Activated B cell treated with CpG ODN at 0.5 μM for 24 hours (primary cell): Measurements from ENCODE around the gene NINJ2. TPM values are rescaled to one million over a fixed set of nuclear protein-coding genes. Genes with fewer than 3 reads are reported as not detected.

Experiments used
- ATAC-seq: fragments of 200-7000 bp; cut with Tn5 transposase; one replicate; pipeline ENCODE4 v1.10.0; 2021; ENCODE audit warnings: low read depth, mild to moderate bottlenecking, moderate library complexity
- CTCF ChIA-PET: fragments of 350-600 bp; sonication (Branson Sonifier 250); formaldehyde crosslinking; loops from one replicate; lab custom pipeline; 2021; ENCODE audit warnings: antibody characterized with exemption; lab: Charles Lee
- POLR2A ChIA-PET: fragments of 350-600 bp; sonication (Branson Sonifier 250); formaldehyde crosslinking; loops from one replicate; lab custom pipeline; 2021; ENCODE audit warnings: antibody characterized with exemption; lab: Charles Lee
- DNase-seq: peaks from one replicate; pipeline ENCODE4 v3.0.0; 2022
- H3K27ac Mint-ChIP-seq: one replicate; pipeline ENCODE4 v1.8.0; 2020; ENCODE audit warnings: mixed read lengths
- H3K27me3 Mint-ChIP-seq: one replicate; pipeline ENCODE4 v1.8.0; 2021; ENCODE audit warnings: mixed read lengths
- H3K36me3 Mint-ChIP-seq: one replicate; pipeline ENCODE4 v1.8.0; 2021; ENCODE audit warnings: low read depth, mixed read lengths
- H3K4me1 Mint-ChIP-seq: one replicate; pipeline ENCODE4 v1.8.0; 2021; ENCODE audit warnings: mixed read lengths
- H3K4me3 Mint-ChIP-seq: one replicate; pipeline ENCODE4 v1.8.0; 2020; ENCODE audit warnings: mild to moderate bottlenecking, mixed read lengths
- H3K9me3 Mint-ChIP-seq: one replicate; pipeline ENCODE4 v1.8.0; 2020; ENCODE audit warnings: mixed read lengths
- intact Hi-C: fragments of 100-400 bp; cut with micrococcal nuclease; formaldehyde crosslinking; loops from one replicate; pipeline ENCODE4 v1.15.1; 2024
- total RNA-seq: library from RNA; stranded (reverse); gene quantifications from 2 replicates; pipeline ENCODE4 v1.2.3, GENCODE V29; 2022
- TF ChIP-seq, protein P1 (sequence below): fragments of 200-600 bp; IDR thresholded peaks from one replicate; pipeline ENCODE4 v1.8.0; 2022; ENCODE audit warnings: antibody characterized with exemption, mild to moderate bottlenecking

The NINJ2 gene
- total RNA-seq, 1 donor from 2014 or later = 3.6 TPM

DNA sequence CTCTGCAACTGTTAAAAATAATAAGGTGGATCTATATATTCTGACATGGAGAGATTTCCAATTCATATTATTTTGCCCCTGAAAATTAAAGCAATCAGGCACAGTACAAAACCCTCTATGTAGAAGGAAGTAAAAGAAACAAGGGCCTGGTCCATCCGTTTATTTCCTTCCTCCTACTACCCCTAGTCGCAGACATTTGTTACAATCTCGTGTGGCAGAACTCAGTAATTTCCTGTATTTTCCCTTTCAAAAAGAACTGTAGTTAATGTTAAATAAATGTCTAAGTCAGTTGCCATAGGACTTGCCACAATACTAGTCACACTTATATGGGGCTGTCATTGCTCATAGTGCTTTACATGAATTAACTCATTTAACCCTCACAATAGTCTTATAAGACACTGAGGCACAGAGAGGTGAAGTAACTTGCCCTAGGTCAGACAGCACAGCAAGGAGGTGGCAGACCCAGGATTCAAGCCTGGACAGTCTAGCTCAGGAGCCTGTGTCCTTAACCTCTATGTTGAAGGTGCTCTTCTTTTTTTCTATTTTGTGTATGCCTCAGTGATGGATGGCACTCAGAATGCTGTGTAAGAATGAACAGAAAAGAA is 24.2 kb downstream of the NINJ2 start:
- ATAC-seq (no peak), DNase-seq (no peak)
- TF ChIP-seq, protein P1, sequence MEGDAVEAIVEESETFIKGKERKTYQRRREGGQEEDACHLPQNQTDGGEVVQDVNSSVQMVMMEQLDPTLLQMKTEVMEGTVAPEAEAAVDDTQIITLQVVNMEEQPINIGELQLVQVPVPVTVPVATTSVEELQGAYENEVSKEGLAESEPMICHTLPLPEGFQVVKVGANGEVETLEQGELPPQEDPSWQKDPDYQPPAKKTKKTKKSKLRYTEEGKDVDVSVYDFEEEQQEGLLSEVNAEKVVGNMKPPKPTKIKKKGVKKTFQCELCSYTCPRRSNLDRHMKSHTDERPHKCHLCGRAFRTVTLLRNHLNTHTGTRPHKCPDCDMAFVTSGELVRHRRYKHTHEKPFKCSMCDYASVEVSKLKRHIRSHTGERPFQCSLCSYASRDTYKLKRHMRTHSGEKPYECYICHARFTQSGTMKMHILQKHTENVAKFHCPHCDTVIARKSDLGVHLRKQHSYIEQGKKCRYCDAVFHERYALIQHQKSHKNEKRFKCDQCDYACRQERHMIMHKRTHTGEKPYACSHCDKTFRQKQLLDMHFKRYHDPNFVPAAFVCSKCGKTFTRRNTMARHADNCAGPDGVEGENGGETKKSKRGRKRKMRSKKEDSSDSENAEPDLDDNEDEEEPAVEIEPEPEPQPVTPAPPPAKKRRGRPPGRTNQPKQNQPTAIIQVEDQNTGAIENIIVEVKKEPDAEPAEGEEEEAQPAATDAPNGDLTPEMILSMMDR = no peak
- H3K4me3 Mint-ChIP-seq = no peak overlapping the region
- ChIA-PET CTCF (interaction anchor here (1.4 kb wide), 1 partner anchor 112 kb away, joined by 4 read pairs; no protein-coding TSS in a partner anchor), POLR2A (interaction anchor here (0.5 to 1.0 kb wide), 2 partner anchors 20 to 175 kb away, joined by 3 to 4 read pairs; no protein-coding TSS in a partner anchor)
- peaks cover 53% of the 10 kb centered on the region for H3K4me1 Mint-ChIP-seq
- no peaks in the 10 kb centered on the region for H3K9me3 Mint-ChIP-seq
- H3K27ac Mint-ChIP-seq = peak overlapping the region; percentile 82
- H3K36me3 Mint-ChIP-seq = no peaks in the 10 kb centered on the region
- intact Hi-C loops = no loop called here
- no peaks in the 10 kb centered on the region for H3K27me3 Mint-ChIP-seq

DNA sequence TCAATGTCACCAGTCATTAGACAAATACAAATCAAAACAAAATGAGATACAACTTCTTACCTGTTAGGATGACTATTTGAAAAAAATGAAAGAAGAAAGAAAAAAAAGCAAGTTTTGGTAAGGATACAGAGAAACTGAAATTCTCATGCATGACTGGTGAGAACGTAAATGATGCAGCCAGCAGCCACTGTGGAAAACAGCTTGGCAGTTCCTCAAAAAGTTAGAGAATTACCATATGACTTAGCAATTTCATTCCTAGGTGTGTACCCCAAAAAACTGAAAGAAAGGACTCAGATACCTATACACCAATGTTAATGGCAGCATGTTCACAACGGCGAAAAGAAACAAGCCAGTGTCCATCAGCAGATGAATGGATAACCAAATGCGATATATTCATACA is 26.6 kb downstream of the NINJ2 start:
- peak overlapping the region; percentile 63 for H3K27ac Mint-ChIP-seq
- no peak for DNase-seq
- TF ChIP-seq, protein P1 = no peak
- H3K36me3 Mint-ChIP-seq = no peaks in the 10 kb centered on the region
- ChIA-PET CTCF (interaction anchor here (0.9 kb wide), 1 partner anchor 115 kb away, joined by 3 read pairs; no protein-coding TSS in a partner anchor), POLR2A (interaction anchor here (0.6 to 1.1 kb wide), 4 partner anchors 32 to 355 kb away, joined by 4 to 9 read pairs (median 6); no protein-coding TSS in a partner anchor)
- peak; percentile 43 for ATAC-seq
- no peaks in the 10 kb centered on the region for H3K27me3 Mint-ChIP-seq
- H3K4me3 Mint-ChIP-seq = peak overlapping the region; percentile 49
- H3K4me1 Mint-ChIP-seq = peaks cover 45% of the 10 kb centered on the region
- intact Hi-C loops = no loop called here
- H3K9me3 Mint-ChIP-seq = no peaks in the 10 kb centered on the region

DNA sequence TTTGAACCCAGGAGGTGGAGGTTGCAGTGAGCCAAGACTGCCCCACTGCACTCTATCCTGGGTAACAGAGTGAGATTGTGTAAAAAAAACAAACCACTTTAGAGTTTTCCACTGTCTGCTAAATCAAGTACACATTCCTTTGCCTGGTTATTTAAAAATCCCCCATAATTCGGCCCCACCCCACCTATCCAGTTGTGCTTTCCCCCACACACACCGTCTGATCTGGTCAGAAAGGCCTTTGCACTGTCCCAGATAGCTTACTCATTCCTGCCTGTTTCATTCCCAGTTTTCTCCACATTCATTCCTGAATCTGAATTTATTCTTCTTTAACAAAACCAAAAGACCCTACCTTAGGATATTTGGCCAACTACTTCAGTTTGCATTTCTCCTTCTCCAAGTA is 29.5 kb downstream of the NINJ2 start:
- H3K4me3 Mint-ChIP-seq = no peak overlapping the region
- ChIA-PET POLR2A (interaction anchor here (2.0 kb wide), 1 partner anchor 34 kb away, joined by 6 read pairs; no protein-coding TSS in a partner anchor), CTCF (interaction anchor here (0.6 kb wide), 1 partner anchor 572 kb away, joined by 4 read pairs; no protein-coding TSS in a partner anchor)
- ATAC-seq (no peak), DNase-seq (no peak)
- H3K9me3 Mint-ChIP-seq = no peaks in the 10 kb centered on the region
- H3K27me3 Mint-ChIP-seq = no peaks in the 10 kb centered on the region
- H3K4me1 Mint-ChIP-seq = peaks cover 46% of the 10 kb centered on the region
- no peaks in the 10 kb centered on the region for H3K36me3 Mint-ChIP-seq
- intact Hi-C loops = loop anchor here (5.0 kb wide), 1 partner anchor 34 kb away; no protein-coding TSS in a partner anchor
- TF ChIP-seq, protein P1 = no peak
- peak overlapping the region; percentile 27 for H3K27ac Mint-ChIP-seq

DNA sequence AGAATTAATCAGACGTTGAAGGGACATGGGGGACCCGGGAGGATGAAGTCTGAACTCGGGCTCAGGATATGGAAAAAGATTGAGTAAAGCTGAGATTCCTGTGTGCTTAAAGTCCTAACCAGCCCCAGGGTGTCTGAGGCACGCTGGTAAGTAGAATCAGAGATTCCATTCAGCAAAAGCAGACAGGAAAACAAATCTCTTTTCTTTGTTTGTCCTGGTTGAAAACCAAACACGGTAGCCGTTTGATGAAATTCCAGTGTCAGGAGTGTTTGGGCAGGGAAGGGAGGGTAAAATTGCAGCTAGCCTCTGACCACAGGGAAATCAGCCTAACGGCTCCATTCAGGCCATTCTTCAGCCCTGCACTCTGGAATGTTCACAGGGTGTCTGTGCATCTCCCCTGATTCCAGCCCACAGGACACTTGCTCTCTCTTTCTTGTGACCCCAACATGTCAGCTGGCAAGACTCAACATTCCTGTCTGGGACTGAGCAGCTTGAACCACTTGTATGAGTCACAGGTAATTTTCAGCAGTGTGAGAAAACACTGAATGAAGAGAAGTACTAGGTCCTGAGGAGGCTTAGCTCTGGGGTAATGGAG is 31.0 kb downstream of the NINJ2 start:
- no peaks in the 10 kb centered on the region for H3K9me3 Mint-ChIP-seq

More for the DNA sequence above, 31.0 kb downstream of the NINJ2 start:
- TF ChIP-seq, protein P1 = no peak
- ATAC-seq = no peak
- H3K4me3 Mint-ChIP-seq = no peak overlapping the region
- intact Hi-C loops = loop anchor here (5.0 kb wide), 1 partner anchor 35 kb away; no protein-coding TSS in a partner anchor
- no peak for DNase-seq
- peak overlapping the region; percentile 10 for H3K27ac Mint-ChIP-seq
- peaks cover 56% of the 10 kb centered on the region for H3K4me1 Mint-ChIP-seq
- ChIA-PET POLR2A (interaction anchor here (1.5 to 3.9 kb wide), 3 partner anchors 15 to 121 kb away, joined by 4 to 29 read pairs (median 6); partner anchors contain the start of gene WNK1), CTCF (interaction anchor here (1.0 to 1.9 kb wide), 3 partner anchors 10 to 176 kb away, joined by 3 to 6 read pairs (median 5); no protein-coding TSS in a partner anchor)
- no peaks in the 10 kb centered on the region for H3K27me3 Mint-ChIP-seq
- H3K36me3 Mint-ChIP-seq = no peaks in the 10 kb centered on the region
